ENCODE data around the gene MFSD2B. TPM values are rescaled to one million over a fixed set of nuclear protein-coding genes. Genes with fewer than 3 reads are reported as not detected.

The MFSD2B gene
- total and polyA plus RNA-seq, 2 experiments from 2014 or later: 0.25 TPM; not detected in 1

- Histone ChIP-seq H3K4me3 (no peak overlapping the region), H3K9me3 (ENCODE audit: low read depth) (no peaks in the 10 kb centered on the region), H3K9me2 (replicated peaks; ENCODE audit: insufficient read depth) (no peaks in the 10 kb centered on the region), H3K27me3 (peaks cover 34% of the 10 kb centered on the region), H3K79me2 (no peaks in the 10 kb centered on the region), H3K4me1 (ENCODE audit: insufficient read depth) (no peaks in the 10 kb centered on the region), H4K20me1 (ENCODE audit: insufficient read depth, poor library complexity, severe bottlenecking) (no peaks in the 10 kb centered on the region), H3K36me3 (replicated peaks; ENCODE audit: insufficient read depth, low read depth) (no peaks in the 10 kb centered on the region), H2AFZ (no peak overlapping the region), H3K4me2 (peak overlapping the region; percentile 95), H3K27ac (no peak overlapping the region)
- 82% methylated on average over 13 of the region's 13 CpGs for WGBS (ENCODE audit: low lambda C conversion rate, missing lambda C conversion rate)
- no peak for TF ChIP-seq EZH2phosphoT487 (IDR thresholded peaks at IDR 0.05; ENCODE audit: low read depth, severe bottlenecking, unreplicated experiment)
- no peak for TF ChIP-seq CTCF (IDR thresholded peaks at IDR 0.05; ENCODE audit: poor library complexity)
- DNase-seq (ENCODE audit: low spot score): no peak
Measured at GRCh38 chr2:24008672-24009366, 1.1 kb upstream of the MFSD2B start.

- Histone ChIP-seq H3K9me2 (replicated peaks; ENCODE audit: insufficient read depth) (no peaks in the 10 kb centered on the region), H3K36me3 (replicated peaks; ENCODE audit: insufficient read depth, low read depth) (no peaks in the 10 kb centered on the region), H3K4me3 (peak overlapping the region; percentile 33), H3K27me3 (peaks cover 34% of the 10 kb centered on the region), H4K20me1 (ENCODE audit: insufficient read depth, poor library complexity, severe bottlenecking) (no peaks in the 10 kb centered on the region), H3K27ac (no peak overlapping the region), H3K79me2 (no peaks in the 10 kb centered on the region), H2AFZ (no peak overlapping the region), H3K4me1 (ENCODE audit: insufficient read depth) (no peaks in the 10 kb centered on the region), H3K9me3 (ENCODE audit: low read depth) (no peaks in the 10 kb centered on the region), H3K4me2 (peak overlapping the region; percentile 95)
- 76% methylated on average over 9 of the region's 9 CpGs for WGBS (ENCODE audit: low lambda C conversion rate, missing lambda C conversion rate)
- no peak for DNase-seq (ENCODE audit: low spot score)
- TF ChIP-seq CTCF (IDR thresholded peaks at IDR 0.05; ENCODE audit: poor library complexity) (no peak), EZH2 (IDR thresholded peaks at IDR 0.05; ENCODE audit: borderline replicate concordance) (no peak), EZH2phosphoT487 (IDR thresholded peaks at IDR 0.05; ENCODE audit: low read depth, severe bottlenecking, unreplicated experiment) (no peak)
Measured at GRCh38 chr2:24009367-24009679, 562 bp upstream of the MFSD2B start.

DNA sequence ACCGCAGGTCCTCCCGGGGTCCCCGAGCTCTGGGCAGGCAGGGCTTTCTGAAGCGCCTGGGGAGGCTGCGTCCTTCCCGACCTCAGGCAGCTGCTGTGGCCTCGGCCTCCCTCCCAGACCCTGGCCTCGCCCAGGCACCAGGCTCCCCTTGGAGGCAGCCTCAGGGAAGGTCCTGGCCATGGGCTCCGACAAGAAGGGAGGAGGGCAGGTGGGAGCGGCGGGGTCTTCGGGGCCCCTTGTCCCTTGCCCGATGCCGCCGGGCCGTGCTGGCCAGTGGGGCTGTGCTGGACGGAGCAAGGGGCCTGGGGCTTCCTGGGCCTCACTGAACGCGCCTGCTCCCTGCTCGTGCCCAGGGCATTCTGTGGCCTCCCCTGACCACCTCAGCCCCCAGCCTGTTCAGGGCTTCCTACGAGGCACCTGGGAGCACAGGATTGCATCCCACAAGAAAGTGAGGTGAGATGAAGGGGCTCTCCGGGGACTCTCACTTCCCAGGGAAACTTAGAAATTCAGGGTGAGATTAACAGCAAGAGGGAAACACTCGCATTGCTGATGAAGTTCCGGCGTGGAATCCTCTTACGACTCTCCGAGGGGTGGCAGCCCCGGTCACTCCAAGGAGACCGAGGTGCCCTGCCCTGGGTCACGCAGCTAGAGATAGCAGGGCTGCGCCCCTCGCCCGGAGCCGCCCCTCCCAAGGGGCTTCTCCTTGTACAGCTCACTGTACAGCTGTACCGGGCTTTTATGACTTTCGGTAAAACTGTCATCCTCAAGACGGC is 778 bp downstream of the MFSD2B start:
- no peak for DNase-seq (ENCODE audit: low spot score)
- no peaks in the 10 kb centered on the region for H3K9me3 ChIP-seq (ENCODE audit: low read depth)
- no peaks in the 10 kb centered on the region for H3K79me2 ChIP-seq
- peak overlapping the region; percentile 95 for H3K4me2 ChIP-seq
- no peaks in the 10 kb centered on the region for H3K9me2 ChIP-seq (replicated peaks; ENCODE audit: insufficient read depth)
- no peaks in the 10 kb centered on the region for H4K20me1 ChIP-seq (ENCODE audit: insufficient read depth, poor library complexity, severe bottlenecking)
- no peak for TF ChIP-seq EZH2 (IDR thresholded peaks at IDR 0.05; ENCODE audit: borderline replicate concordance)
- TF ChIP-seq EZH2phosphoT487 (IDR thresholded peaks at IDR 0.05; ENCODE audit: low read depth, severe bottlenecking, unreplicated experiment): no peak
- TF ChIP-seq CTCF (IDR thresholded peaks at IDR 0.05; ENCODE audit: poor library complexity): no peak
- H2AFZ ChIP-seq: no peak overlapping the region
- peaks cover 34% of the 10 kb centered on the region for H3K27me3 ChIP-seq
- no peak overlapping the region for H3K27ac ChIP-seq
- 79% methylated on average over 36 of the region's 37 CpGs for WGBS (ENCODE audit: low lambda C conversion rate, missing lambda C conversion rate)
- H3K36me3 ChIP-seq (replicated peaks; ENCODE audit: insufficient read depth, low read depth): no peaks in the 10 kb centered on the region
- peaks cover 5% of the 10 kb centered on the region for H3K4me1 ChIP-seq (ENCODE audit: insufficient read depth)
- no peak overlapping the region for H3K4me3 ChIP-seq
